GM20431 (cell line): ENCODE results near the gene NME1.
"Not testable (repeated sequence)": the region's sequence is repeated elsewhere in the genome, so short reads cannot be mapped to it uniquely, and the experiment has no call there.

Source experiments
- in situ Hi-C: fragments of 300-500 bp; cut with MseI, MboI; formaldehyde crosslinking; loops from one replicate; pipeline ENCODE4 v1.15.0; 2020; ENCODE audit warnings: low sequenced_read_pairs; ENCODE audit not compliant: unreplicated experiment

NME1 gene

DNA sequence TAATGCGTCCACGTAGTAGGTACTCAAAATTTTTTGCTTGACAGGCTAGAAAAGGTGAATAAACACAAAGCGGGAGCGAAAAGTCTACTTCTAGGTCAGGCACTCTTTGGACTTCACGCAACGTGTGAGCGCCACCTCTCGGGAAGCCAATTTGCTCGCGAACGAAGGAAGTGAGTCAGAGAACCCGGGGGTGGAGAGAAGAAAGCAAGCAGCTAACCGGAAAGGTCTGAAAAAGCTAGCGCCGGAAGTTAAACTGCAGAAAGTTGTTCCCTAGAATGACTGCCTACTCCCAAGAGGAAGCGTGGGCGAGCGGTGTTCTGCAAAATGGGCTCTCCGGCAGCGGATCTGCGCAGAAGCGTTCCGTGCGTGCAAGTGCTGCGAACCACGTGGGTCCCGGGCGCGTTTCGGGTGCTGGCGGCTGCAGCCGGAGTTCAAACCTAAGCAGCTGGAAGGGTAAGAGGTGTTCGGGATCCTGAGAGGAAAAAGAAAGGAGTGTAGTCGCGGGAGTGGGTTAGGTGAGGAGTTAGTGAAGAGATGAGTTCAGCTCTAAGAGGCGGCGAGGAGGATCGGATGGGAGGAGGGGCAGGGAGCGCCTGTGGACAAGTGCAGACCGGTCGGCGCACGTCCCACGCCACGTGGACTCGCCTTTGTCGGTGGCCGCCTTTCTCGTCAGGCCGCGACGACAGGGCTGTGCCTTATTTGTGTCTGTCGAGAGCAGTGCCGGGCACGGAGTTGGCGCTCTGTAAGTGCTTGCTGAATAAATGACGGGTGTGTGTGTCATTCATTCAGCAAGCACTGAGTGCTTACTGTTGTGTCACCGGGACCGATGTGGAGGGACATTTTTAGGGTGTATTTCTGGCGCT lies at the start of gene NME1:
NME1 (plus strand) TSS at position 350 of the 863 bp plus-strand sequence. CDS start 2,096 bp downstream, outside the sequence.
- in situ Hi-C loops, result no loop called here

DNA sequence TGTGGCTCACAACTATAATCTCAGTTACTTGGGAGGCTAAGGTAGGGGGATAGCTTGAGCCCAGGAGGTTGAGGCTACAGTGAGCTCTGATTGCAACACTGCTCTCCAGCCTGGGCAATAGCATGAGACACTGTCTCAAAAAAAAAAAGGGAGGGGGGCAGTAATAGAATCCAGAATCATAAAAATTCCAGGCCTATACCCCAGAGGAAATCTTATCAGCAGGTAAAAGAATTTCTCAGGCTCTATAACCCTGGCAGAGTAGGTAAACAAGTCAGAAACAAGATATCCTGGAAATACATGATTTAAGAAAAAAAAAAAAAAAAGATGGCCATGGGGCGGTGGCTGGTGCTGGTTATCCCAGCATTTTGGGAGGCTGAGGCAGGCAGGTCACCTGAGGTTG lies 45.6 kb upstream of the NME1 start:
- in situ Hi-C loops, result no loop called here

DNA sequence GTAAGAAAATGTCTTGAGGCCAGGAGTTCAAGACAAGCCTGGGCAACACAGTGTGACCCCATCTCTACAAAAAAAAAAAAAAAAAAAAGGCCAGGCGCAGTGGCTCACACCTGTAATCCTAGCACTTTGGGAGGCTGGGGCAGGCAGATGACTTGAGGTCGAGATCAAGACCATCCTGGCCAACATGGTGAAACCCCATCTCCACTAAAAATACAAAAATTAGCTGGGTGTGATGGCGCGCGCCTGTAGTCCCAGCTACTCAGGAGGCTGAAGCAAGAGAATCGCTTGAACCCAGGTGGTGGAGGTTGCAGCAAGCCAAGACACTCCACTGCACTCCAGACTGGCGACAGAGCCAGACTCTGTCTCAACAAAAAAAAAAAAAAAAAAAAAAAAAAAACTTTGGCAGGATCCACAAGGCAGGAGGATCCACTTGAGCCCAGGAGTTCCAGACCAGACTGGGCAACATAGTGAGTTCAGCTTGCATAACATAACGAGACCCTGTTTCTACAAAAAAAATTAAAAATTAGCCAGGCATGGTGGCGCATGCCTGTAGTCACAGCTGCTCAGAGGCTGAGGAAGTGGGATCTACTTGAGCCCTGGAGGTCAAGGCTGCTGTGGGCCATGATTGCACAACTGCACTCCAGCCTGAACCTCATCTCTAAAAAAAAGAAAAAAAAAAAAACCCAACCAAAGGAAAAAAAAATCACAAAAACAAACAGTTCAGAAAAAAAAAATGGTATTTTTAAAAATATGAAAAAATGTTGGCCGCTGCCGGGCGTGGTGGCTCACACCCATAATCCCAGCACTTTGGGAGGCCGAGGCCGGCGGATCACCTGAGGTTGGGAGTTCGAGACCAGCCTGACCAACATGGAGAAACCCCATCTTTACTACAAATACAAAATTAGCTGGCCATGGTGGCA lies 40.8 kb upstream of the NME1 start:
- in situ Hi-C loops, result not testable (repeated sequence)

- in situ Hi-C loops, result no loop called here
Observed at GRCh38 chr17:51115179-51115578, 38.2 kb upstream of the NME1 start.

GRCh38 chr17:51118330-51119195 lies 34.8 kb upstream of the NME1 start:
- in situ Hi-C loops, result no loop called here

DNA sequence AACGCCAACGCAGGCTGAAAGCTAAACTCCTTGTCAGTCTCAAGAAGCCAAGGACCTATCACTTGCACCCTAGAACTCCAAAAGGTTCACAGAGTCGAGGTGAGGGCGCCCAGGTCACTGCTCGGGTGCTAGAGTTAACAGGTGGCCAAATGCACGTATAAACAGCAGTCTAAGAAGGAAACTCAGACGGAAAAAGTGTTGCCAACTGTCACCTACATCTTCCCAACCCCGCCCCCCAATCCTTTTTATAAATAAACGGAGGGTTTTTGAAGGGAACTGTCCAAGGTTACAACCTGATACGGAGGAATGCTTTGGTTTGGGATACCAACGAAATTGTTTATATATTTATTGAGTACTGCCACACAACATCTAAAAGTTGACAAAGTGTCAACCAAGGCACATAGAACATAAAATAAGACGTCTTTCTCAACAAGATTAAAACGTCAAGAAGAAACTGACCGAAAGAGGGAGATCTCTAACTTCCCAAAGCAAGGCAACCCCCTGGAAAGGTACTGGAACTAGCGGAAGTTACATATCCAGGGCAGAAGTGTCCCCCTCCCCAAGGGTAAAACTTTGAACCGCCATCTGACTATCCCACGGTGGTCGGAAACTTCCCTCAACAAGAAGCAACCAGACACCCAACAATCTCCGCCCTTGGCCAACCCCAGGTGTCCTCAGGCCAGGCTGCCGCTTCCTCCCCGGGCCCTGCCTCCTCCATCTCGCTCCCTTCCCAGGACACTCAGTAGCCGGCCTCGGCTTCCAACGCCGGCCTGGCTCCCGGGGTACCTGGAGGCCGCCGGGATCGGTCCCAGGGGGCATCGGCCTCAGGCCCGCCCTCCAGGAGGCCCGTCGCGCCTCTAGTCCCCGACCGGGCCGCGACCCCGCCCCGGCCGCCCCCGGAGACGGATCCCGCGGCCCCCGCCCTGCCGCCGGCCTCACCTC lies 33.7 kb upstream of the NME1 start:
- in situ Hi-C loops, result no loop called here

DNA sequence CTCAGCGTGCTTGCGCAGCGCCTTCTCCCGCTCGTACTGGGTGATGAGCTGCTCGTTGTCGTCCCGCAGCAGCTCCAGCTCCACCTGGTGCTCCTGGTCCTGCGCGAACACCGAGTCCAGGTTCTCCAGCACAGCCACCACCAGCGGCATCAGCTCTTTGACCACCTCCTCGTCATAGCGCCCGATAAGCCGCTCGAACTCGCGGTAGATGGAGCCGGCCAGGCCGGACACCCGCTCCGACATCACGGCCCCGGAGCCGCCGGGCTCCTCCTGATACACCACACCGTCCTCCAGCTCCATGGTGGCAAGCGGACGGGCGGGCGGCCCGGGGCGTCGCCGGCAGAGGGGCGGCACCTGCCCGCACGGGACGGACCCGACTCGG lies 33.0 kb upstream of the NME1 start:
- in situ Hi-C loops, result no loop called here

DNA sequence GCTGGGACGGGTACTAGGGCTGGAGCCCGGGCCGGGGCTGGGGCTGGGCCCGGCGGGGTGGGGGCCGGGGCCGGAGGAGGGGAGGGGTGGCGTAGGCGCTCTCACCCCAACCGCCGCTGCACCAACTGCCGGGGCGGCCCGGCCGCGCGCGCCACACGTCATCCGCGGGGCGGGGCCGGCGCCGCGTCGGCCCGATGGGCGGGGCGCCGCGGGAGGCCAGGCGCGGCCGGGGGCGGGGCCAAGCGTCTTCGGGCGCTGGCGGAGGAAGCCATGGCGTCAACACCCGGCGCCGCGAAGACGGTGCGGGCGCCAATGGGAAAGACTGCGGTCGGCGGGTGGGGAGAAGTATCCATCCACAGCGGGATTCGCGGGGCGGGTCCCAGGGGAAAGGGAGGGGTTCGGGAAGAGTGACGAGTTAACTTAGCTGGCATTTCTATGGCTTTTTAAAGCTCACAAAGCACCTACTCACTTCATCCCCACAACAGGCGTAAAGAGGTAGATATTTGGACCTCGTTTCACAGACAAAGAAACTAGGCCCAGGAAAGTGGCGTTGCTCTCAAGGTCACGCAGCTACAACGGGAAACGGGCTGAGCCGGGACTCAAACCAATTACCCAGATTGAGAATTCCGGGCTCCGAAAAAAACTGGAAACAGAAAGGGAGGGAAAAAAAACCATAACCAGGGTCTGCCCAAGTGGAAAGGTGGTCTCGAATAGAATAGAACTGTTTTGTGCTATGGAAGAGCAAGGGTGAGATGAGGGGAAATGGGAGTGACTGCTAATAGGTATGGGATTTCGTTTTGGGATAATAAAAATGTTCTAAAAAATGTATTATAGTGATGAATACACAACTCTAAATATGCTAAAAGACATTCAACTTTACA lies 32.4 kb upstream of the NME1 start, which contains the start of gene SPAG9:
SPAG9 (minus strand) TSS at position 130 of the 881 bp plus-strand sequence. CDS start 212 bp downstream, outside the sequence.
- in situ Hi-C loops, result no loop called here

DNA sequence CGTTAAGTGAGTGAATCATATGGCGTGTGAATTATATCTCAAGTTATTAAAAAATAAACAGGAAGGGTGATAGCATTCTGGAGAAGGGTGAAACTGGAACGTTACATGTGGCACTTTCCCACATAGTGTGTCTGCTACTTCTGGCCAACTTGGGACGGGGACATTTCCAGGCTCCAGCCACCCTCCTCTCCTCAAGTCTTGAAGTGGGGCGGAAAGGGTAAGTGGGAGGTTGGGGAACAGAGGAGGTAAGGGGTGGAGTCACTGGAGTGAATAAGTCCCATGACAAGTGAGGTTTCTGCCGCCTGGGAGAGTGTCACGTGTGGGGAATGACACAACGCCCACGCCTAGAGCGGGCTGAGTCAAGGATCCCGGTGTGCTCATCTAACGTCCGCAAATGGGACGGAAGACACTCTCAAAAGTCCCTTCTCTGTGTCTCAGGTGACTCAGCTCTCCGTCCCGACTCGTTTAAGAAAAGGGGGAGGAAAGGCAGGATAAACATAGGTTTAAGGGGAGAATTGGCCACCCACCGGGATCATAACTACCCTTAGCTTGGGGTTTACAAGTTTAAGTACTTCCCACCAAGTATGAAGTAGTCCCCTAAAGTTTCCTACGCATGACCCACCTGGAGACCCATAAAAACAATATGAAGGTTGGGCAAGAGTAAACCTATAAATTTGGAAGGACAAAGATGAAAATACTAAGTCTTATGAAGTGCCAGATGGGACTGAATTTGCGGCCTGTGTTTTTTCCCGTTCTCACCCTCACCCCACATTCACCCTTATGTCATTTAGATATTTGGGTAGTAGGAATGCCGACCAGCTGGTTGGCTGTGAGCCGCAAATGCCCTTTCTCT lies 31.5 kb upstream of the NME1 start:
- in situ Hi-C loops, result no loop called here

DNA sequence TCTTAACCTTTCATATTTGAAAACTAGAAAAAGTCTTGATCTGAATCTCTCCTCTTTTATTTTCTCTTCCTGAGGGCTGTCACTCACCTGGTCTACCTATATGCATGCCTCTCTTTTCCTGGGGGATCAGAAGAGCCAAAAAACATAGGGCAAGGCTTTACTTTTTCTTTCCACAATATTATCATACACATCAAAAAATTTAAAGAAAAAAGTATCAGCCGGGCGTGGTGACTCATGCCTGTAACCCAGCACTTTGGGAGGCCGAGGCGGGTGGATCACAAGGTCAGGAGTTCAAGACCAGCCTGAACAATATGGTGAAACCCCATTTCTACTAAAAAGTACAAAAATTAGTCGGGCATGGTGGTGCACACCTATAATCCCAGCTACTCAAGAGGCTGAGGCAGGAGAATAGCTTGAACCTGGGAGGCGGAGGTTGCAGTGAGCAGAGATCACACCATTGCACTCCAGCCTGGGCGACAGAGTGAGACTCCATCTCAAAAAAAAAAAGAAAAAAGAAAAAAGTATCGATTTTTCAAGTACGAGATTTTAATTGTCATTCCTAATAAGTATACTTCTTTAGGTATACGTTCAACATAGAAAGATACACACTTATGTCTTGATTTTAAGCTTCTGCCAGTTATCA lies 30.8 kb upstream of the NME1 start:
- in situ Hi-C loops, result not testable (repeated sequence)

DNA sequence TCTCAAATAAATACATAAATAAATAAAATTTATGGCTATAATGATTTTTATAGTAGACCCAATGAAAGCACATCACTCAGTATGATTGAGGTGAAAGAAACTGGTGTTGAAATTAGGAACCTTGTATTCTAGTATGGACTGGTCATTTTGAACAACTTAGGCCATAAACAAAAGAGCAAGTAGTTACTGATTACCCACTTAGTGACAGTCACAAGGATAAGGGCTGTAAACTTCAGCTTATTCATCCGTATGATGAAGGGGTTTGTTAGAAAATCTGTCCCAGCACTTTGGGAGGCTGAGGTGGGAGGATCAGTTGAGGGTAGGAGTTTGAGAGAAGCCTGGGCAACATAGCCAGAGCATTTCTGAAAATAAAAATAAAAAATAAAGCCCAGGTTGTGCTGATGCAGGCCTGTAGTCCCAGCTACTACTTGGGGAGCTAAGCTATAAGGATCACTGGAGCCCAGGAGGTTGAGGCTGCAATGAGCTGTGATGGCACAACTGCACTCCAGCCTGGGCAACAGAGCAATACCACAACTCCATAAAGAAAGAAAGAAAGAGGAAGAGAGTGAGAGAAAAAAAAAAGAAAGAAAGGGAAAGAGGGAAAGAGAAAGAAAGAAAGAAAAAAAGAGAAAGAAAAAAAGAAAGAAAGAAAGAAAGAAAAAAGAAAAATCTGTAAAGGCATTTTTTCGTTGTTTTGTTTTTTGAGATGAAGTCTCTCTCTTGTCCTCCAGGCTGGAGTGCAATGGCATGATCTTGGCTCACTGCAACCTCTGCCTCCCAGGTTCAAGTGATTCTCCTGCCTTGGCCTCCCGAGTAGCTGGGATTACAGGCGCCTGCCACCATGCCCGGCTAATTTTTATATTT lies 28.5 kb upstream of the NME1 start:
- in situ Hi-C loops, result no loop called here

DNA sequence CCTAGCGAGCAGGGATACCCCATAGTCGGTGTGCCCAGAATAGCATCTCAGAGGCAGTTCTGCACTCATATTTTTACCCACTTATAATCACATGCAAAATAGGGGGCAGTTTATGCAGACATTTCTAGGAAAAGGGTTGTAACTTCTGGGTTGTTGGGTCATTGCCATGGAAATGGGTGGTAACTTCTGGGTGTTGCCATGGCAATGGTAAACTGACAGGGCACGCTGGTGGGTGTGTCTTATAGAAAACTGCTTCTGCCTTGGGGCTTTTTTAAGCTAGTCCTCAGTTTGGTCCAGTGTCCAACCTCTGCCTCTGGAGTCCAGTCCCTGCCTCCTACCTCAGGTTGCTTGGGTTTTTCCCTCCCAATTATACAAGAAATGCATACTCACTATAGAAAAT lies 25.3 kb upstream of the NME1 start:
- in situ Hi-C loops, result no loop called here

DNA sequence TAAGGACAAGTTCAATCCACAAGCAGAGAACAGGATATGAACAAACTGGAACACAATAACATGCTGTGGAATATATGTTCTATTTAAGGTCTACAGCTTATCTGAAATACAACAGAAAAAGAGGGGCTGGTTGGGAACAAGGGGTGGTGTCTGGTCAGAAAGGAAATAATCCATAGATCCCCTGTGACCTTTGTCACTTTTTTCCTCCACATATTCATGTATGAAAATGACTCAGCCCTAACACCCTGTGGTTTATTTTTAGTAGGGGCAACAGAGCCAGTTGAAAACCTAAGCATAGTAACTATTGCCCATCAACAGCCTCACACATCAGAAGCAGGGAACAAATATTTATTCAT lies 20.4 kb upstream of the NME1 start:
- in situ Hi-C loops, result no loop called here

- in situ Hi-C loops, result no loop called here
Observed at GRCh38 chr17:51133365-51133764, 20.0 kb upstream of the NME1 start.

- in situ Hi-C loops, result no loop called here
Observed at GRCh38 chr17:51135956-51136355, 17.4 kb upstream of the NME1 start.

GRCh38 chr17:51142597-51142996 lies 10.8 kb upstream of the NME1 start:
- in situ Hi-C loops, result no loop called here
